Suprapubic skin (tissue), 4 donors: ENCODE results near the gene RGP1.

Experiments
- POLR2A ChIP-seq, 2 donors: fragments of 450-650 bp; IDR thresholded peaks; one replicate each; pipeline ENCODE4 v1.6.1; 2017; ENCODE audit warnings: antibody characterized with exemption in 2 of 2, mild to moderate bottlenecking in 2 of 2, moderate library complexity in 2 of 2
- POLR2AphosphoS5 ChIP-seq, 3 donors: sonication (generic); formaldehyde crosslinking; IDR thresholded peaks; one replicate each; pipeline ENCODE4 v1.6.1; 2017; ENCODE audit warnings: antibody characterized with exemption in 3 of 3
- TF ChIP-seq, protein P1 (sequence below), 2 donors: fragments of 200-600 bp in 1 of 2; fragments of 450-650 bp in 1 of 2; sonication (generic) in 1 of 2; IDR thresholded peaks; one replicate each; pipeline ENCODE4 v1.5.1; 2016 to 2019; ENCODE audit warnings: antibody characterized with exemption in 2 of 2, mild to moderate bottlenecking in 1 of 2, moderate library complexity in 1 of 2

DNA sequence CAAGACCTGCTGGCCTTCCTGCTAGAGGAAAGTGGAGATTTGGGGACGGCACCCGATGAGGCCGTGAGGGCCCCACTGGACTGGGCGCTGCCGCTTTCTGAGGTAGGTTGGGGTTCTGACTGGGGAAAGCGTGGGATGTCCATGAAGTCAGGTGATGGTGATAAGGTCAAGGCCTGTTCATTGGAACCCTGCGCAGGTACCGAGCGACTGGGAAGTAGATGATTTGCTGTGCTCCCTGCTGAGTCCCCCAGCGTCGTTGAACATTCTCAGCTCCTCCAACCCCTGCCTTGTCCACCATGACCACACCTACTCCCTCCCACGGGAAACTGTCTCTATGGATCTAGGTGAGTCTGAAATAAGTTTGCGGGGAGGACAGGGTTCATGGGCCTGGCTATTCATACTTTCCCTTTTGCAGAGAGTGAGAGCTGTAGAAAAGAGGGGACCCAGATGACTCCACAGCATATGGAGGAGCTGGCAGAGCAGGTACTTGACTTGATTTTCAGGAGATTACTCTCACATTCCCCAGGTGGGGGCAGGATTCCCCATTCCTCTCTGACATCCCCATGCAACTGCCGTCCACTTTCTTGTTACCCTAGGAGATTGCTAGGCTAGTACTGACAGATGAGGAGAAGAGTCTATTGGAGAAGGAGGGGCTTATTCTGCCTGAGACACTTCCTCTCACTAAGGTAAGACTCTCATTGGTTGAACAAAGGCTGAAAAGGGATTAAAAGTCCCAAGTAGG lies 16.1 kb upstream of the RGP1 start:
- TF ChIP-seq, protein P1, sequence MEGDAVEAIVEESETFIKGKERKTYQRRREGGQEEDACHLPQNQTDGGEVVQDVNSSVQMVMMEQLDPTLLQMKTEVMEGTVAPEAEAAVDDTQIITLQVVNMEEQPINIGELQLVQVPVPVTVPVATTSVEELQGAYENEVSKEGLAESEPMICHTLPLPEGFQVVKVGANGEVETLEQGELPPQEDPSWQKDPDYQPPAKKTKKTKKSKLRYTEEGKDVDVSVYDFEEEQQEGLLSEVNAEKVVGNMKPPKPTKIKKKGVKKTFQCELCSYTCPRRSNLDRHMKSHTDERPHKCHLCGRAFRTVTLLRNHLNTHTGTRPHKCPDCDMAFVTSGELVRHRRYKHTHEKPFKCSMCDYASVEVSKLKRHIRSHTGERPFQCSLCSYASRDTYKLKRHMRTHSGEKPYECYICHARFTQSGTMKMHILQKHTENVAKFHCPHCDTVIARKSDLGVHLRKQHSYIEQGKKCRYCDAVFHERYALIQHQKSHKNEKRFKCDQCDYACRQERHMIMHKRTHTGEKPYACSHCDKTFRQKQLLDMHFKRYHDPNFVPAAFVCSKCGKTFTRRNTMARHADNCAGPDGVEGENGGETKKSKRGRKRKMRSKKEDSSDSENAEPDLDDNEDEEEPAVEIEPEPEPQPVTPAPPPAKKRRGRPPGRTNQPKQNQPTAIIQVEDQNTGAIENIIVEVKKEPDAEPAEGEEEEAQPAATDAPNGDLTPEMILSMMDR (IDR thresholded peaks at IDR 0.05): no peak
- no peak for TF ChIP-seq POLR2A (IDR thresholded peaks at IDR 0.05)
- no peak for TF ChIP-seq POLR2AphosphoS5 (IDR thresholded peaks at IDR 0.05)
